ENCODE data around the gene BCKDHB. TPM values are rescaled to one million over a fixed set of nuclear protein-coding genes. Genes with fewer than 3 reads are reported as not detected.

Gene BCKDHB
- total RNA-seq, 2 donors from 2014 or later = 13.7 to 18.2 TPM

GRCh38 chr6:80333342-80333741, 226.9 kb downstream of the BCKDHB start:
- ATAC-seq (replicated peaks in 1 of 2) (no peak), DNase-seq (no peak)
- no peaks in the 10 kb centered on the region for H3K4me1 Mint-ChIP-seq (ENCODE audit: low read depth)
- no peaks in the 10 kb centered on the region for H3K36me3 Mint-ChIP-seq (ENCODE audit: insufficient read depth in 2 of 2)
- H3K9me3 Mint-ChIP-seq = no peaks in the 10 kb centered on the region
- no peak overlapping the region for H3K27ac Mint-ChIP-seq
- H3K27me3 Mint-ChIP-seq (ENCODE audit: low read depth) = no peaks in the 10 kb centered on the region
- no peak overlapping the region for H3K4me3 Mint-ChIP-seq

GRCh38 chr6:80335121-80335531, 228.7 kb downstream of the BCKDHB start:
- no peaks in the 10 kb centered on the region for H3K9me3 Mint-ChIP-seq
- ATAC-seq (replicated peaks in 1 of 2) = no peak

GRCh38 chr6:80336911-80337310, 230.4 kb downstream of the BCKDHB start:
- H3K36me3 Mint-ChIP-seq (ENCODE audit: insufficient read depth in 2 of 2) = no peaks in the 10 kb centered on the region
- no peak overlapping the region for H3K27ac Mint-ChIP-seq
- ATAC-seq (replicated peaks in 1 of 2) = no peak
- no peaks in the 10 kb centered on the region for H3K9me3 Mint-ChIP-seq
- no peak for DNase-seq
- H3K4me3 Mint-ChIP-seq = no peak overlapping the region
- no peaks in the 10 kb centered on the region for H3K27me3 Mint-ChIP-seq (ENCODE audit: low read depth)
- H3K4me1 Mint-ChIP-seq (ENCODE audit: low read depth) = no peaks in the 10 kb centered on the region

More at GRCh38 chr6:80335121-80335531, 228.7 kb downstream of the BCKDHB start:
- Mint-ChIP-seq H3K36me3 (ENCODE audit: insufficient read depth in 2 of 2) (no peaks in the 10 kb centered on the region), H3K4me3 (no peak overlapping the region), H3K4me1 (ENCODE audit: low read depth) (no peaks in the 10 kb centered on the region), H3K27ac (no peak overlapping the region), H3K27me3 (ENCODE audit: low read depth) (no peaks in the 10 kb centered on the region)
- DNase-seq = no peak

- Mint-ChIP-seq H3K36me3 (ENCODE audit: insufficient read depth in 2 of 2) (no peaks in the 10 kb centered on the region), H3K27me3 (ENCODE audit: low read depth) (no peaks in the 10 kb centered on the region), H3K4me1 (ENCODE audit: low read depth) (no peaks in the 10 kb centered on the region), H3K4me3 (no peak overlapping the region), H3K9me3 (no peaks in the 10 kb centered on the region), H3K27ac (no peak overlapping the region)
- peak in 1 of 2 donors; percentile 58 for ATAC-seq (replicated peaks in 1 of 2)
- DNase-seq = peak; percentile 65 to 76
Observed at GRCh38 chr6:80338201-80338836, 231.8 kb downstream of the BCKDHB start.

GRCh38 chr6:80339421-80339820, 232.9 kb downstream of the BCKDHB start:
- DNase-seq = no peak
- Mint-ChIP-seq H3K4me3 (no peak overlapping the region), H3K9me3 (no peaks in the 10 kb centered on the region), H3K4me1 (ENCODE audit: low read depth) (no peaks in the 10 kb centered on the region), H3K27ac (no peak overlapping the region), H3K36me3 (ENCODE audit: insufficient read depth in 2 of 2) (no peaks in the 10 kb centered on the region), H3K27me3 (ENCODE audit: low read depth) (no peaks in the 10 kb centered on the region)
- ATAC-seq (replicated peaks in 1 of 2) = no peak

- no peak for DNase-seq
- H3K36me3 Mint-ChIP-seq (ENCODE audit: insufficient read depth in 2 of 2) = no peaks in the 10 kb centered on the region
- no peaks in the 10 kb centered on the region for H3K27me3 Mint-ChIP-seq (ENCODE audit: low read depth)
- no peak overlapping the region for H3K27ac Mint-ChIP-seq
- H3K9me3 Mint-ChIP-seq = no peaks in the 10 kb centered on the region
- H3K4me3 Mint-ChIP-seq = no peak overlapping the region
- ATAC-seq (replicated peaks in 1 of 2) = no peak
- no peaks in the 10 kb centered on the region for H3K4me1 Mint-ChIP-seq (ENCODE audit: low read depth)
Observed at GRCh38 chr6:80340280-80340679, 233.8 kb downstream of the BCKDHB start.

GRCh38 chr6:80340686-80341085, 234.2 kb downstream of the BCKDHB start:
- ATAC-seq (replicated peaks in 1 of 2) = no peak
- Mint-ChIP-seq H3K27ac (no peak overlapping the region), H3K4me3 (no peak overlapping the region), H3K9me3 (no peaks in the 10 kb centered on the region), H3K27me3 (ENCODE audit: low read depth) (no peaks in the 10 kb centered on the region), H3K4me1 (ENCODE audit: low read depth) (no peaks in the 10 kb centered on the region), H3K36me3 (ENCODE audit: insufficient read depth in 2 of 2) (no peaks in the 10 kb centered on the region)
- no peak for DNase-seq

- H3K36me3 Mint-ChIP-seq (ENCODE audit: insufficient read depth in 2 of 2) = no peaks in the 10 kb centered on the region
- H3K4me1 Mint-ChIP-seq (ENCODE audit: low read depth) = no peaks in the 10 kb centered on the region
Observed at GRCh38 chr6:80341330-80341729, 234.9 kb downstream of the BCKDHB start.

GRCh38 chr6:80343511-80343910, 237.0 kb downstream of the BCKDHB start:
- no peaks in the 10 kb centered on the region for H3K27me3 Mint-ChIP-seq (ENCODE audit: low read depth)
- no peaks in the 10 kb centered on the region for H3K36me3 Mint-ChIP-seq (ENCODE audit: insufficient read depth in 2 of 2)
- ATAC-seq (replicated peaks in 1 of 2) (no peak), DNase-seq (no peak)
- no peak overlapping the region for H3K27ac Mint-ChIP-seq
- H3K4me1 Mint-ChIP-seq (ENCODE audit: low read depth) = no peaks in the 10 kb centered on the region
- H3K9me3 Mint-ChIP-seq = no peaks in the 10 kb centered on the region
- H3K4me3 Mint-ChIP-seq = no peak overlapping the region

More at GRCh38 chr6:80341330-80341729, 234.9 kb downstream of the BCKDHB start:
- no peak overlapping the region for H3K27ac Mint-ChIP-seq
- DNase-seq (no peak), ATAC-seq (replicated peaks in 1 of 2) (no peak)
- no peaks in the 10 kb centered on the region for H3K9me3 Mint-ChIP-seq
- H3K4me3 Mint-ChIP-seq = no peak overlapping the region
- no peaks in the 10 kb centered on the region for H3K27me3 Mint-ChIP-seq (ENCODE audit: low read depth)

GRCh38 chr6:80347101-80347500, 240.6 kb downstream of the BCKDHB start:
- Mint-ChIP-seq H3K27ac (no peak overlapping the region), H3K9me3 (no peaks in the 10 kb centered on the region), H3K4me3 (no peak overlapping the region), H3K27me3 (ENCODE audit: low read depth) (no peaks in the 10 kb centered on the region), H3K36me3 (ENCODE audit: insufficient read depth in 2 of 2) (no peaks in the 10 kb centered on the region), H3K4me1 (ENCODE audit: low read depth) (no peaks in the 10 kb centered on the region)
- DNase-seq (no peak), ATAC-seq (replicated peaks in 1 of 2) (no peak)

- no peaks in the 10 kb centered on the region for H3K36me3 Mint-ChIP-seq (ENCODE audit: insufficient read depth in 2 of 2)
- H3K27me3 Mint-ChIP-seq (ENCODE audit: low read depth) = no peaks in the 10 kb centered on the region
- no peak for DNase-seq
- no peaks in the 10 kb centered on the region for H3K4me1 Mint-ChIP-seq (ENCODE audit: low read depth)
- ATAC-seq (replicated peaks in 1 of 2) = no peak
- no peaks in the 10 kb centered on the region for H3K9me3 Mint-ChIP-seq
- H3K27ac Mint-ChIP-seq = no peak overlapping the region
- no peak overlapping the region for H3K4me3 Mint-ChIP-seq
Observed at GRCh38 chr6:80348263-80348662, 241.8 kb downstream of the BCKDHB start.

- Mint-ChIP-seq H3K36me3 (ENCODE audit: insufficient read depth in 2 of 2) (no peaks in the 10 kb centered on the region), H3K27me3 (ENCODE audit: low read depth) (no peaks in the 10 kb centered on the region), H3K9me3 (no peaks in the 10 kb centered on the region), H3K4me1 (ENCODE audit: low read depth) (no peaks in the 10 kb centered on the region), H3K4me3 (no peak overlapping the region), H3K27ac (no peak overlapping the region)
- DNase-seq (no peak), ATAC-seq (replicated peaks in 1 of 2) (no peak)
Observed at GRCh38 chr6:80356000-80356399, 249.5 kb downstream of the BCKDHB start.

- no peak for ATAC-seq (replicated peaks in 1 of 2)
- DNase-seq = no peak
- Mint-ChIP-seq H3K27ac (no peak overlapping the region), H3K4me3 (no peak overlapping the region), H3K9me3 (no peaks in the 10 kb centered on the region), H3K36me3 (ENCODE audit: insufficient read depth in 2 of 2) (no peaks in the 10 kb centered on the region), H3K4me1 (ENCODE audit: low read depth) (no peaks in the 10 kb centered on the region), H3K27me3 (ENCODE audit: low read depth) (no peaks in the 10 kb centered on the region)
Observed at GRCh38 chr6:80356545-80356944, 250.1 kb downstream of the BCKDHB start.

GRCh38 chr6:80357081-80357480, 250.6 kb downstream of the BCKDHB start:
- no peak overlapping the region for H3K4me3 Mint-ChIP-seq
- no peak overlapping the region for H3K27ac Mint-ChIP-seq
- ATAC-seq (replicated peaks in 1 of 2) (no peak), DNase-seq (no peak)
- H3K36me3 Mint-ChIP-seq (ENCODE audit: insufficient read depth in 2 of 2) = no peaks in the 10 kb centered on the region
- no peaks in the 10 kb centered on the region for H3K9me3 Mint-ChIP-seq
- no peaks in the 10 kb centered on the region for H3K27me3 Mint-ChIP-seq (ENCODE audit: low read depth)
- H3K4me1 Mint-ChIP-seq (ENCODE audit: low read depth) = no peaks in the 10 kb centered on the region

All from activated T-cell treated with anti-CD3 and anti-CD28 coated beads, Interleukin-2, amount 50 U/mL, for 72 hours (primary cell).